Urinary bladder (tissue), 4 donors: ENCODE results near the gene TNIK. TPM values are rescaled to one million over a fixed set of nuclear protein-coding genes. Genes with fewer than 3 reads are reported as not detected.

Experiments used
- DNase-seq: peaks from one replicate; pipeline ENCODE4 v3.0.0-alpha.2; 2015; ENCODE audit errors: extremely low spot score
- H3K27ac ChIP-seq: one replicate; pipeline ENCODE4 v1.5.1; 2013; ENCODE audit warnings: low read depth, mild to moderate bottlenecking, moderate library complexity
- H3K36me3 ChIP-seq: one replicate; pipeline ENCODE4 v1.6.1; 2013; ENCODE audit warnings: mild to moderate bottlenecking, moderate library complexity; ENCODE audit not compliant: insufficient read depth
- H3K4me1 ChIP-seq: one replicate; pipeline ENCODE4 v1.6.1; 2013; ENCODE audit warnings: mild to moderate bottlenecking, moderate library complexity; ENCODE audit not compliant: insufficient read depth
- H3K4me3 ChIP-seq: one replicate; pipeline ENCODE4 v1.5.1; 2013; ENCODE audit warnings: low read depth, low read length
- WGBS: extraction: QIAGEN DNeasy Blood & Tissue Kit; methylation state at CpG from one replicate; pipeline ENCODE4 v1.1.7; 2013; 5-methylcytosine and 5-hydroxymethylcytosine counted together
- polyA plus RNA-seq: library from polyadenylated mRNA; stranded (reverse); fragments of 200-250 nt; gene quantifications from one replicate; pipeline ENCODE4 v1.2.3, GENCODE V29; 2013
- total RNA-seq: library from RNA; depleted of rRNA; stranded (reverse); fragments of >200 nt; gene quantifications from one replicate; pipeline ENCODE4 v1.2.3, GENCODE V29; 2014
- donor health status: healthy with polysubstance abuse.
- donor health status: healthy.

The TNIK gene
- total and polyA plus RNA-seq, 2 donors, result 6.5 to 26.6 TPM

DNA sequence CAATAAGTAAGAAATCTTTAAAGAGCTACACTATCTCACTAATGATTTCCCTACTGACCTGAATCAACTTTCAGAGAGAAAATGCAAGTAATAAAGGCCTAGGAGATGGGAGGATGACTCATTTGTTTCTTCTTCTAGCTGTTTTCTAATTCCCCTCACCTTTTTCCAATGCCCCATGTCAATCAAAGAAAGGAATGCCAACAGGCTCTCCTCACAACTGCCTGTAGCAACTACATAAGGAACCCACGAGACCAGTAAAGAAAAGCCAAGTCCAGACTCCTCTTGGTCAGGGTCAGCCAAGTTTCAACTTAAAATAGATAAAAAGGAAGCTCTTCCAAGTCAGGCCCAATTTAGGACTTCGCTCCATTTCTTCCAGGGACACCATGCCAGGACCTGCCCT is 201.9 kb downstream of the TNIK start:
- no peak overlapping the region for H3K27ac ChIP-seq
- WGBS, result 46% methylated on average over 2 of the region's 2 CpGs
- no peak for DNase-seq
- H3K4me3 ChIP-seq, result no peak overlapping the region
- H3K4me1 ChIP-seq, result peaks cover 1% of the 10 kb centered on the region
- no peaks in the 10 kb centered on the region for H3K36me3 ChIP-seq

DNA sequence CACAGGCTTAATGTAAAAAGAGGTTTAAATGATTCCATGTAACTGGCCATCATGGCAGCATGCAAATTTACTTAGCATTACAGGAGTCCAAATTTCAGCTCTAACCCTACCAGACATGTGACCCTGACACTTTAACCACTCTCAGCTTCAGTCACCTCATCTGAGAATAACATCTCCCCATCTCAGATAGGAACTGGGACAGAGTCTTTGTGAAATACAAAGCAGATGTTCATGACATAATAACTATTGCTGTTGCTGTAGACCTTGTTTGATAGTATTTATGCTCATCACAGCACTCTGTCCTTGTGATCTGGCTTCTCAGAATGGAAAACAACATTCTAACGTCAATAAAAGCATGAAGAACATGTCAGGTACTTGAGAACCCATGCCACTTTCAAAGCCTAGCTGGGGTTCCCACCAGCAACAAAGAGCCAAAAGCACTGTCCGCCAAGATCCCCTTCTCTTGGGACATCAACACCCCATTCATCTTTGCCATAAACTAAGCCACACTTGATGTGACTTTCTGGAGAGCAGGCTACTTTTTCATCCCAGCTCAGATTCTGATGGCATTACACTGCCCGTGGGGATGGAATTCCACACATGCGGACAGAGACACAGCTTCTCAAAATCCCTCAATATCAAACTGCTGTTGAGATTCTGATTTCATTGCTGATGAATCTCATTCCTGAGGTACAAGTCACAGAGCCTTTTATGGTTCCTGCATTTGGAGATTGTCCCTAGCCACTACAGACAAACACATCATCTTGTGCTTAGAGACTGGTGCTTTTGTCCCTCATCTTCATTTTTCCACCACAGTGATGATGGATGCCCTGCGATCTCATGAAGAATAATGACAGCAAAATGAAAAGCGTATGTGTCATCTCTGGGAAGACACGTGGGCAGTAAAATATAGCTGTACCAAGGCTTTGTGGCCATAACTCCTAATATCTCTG is 202.7 kb downstream of the TNIK start:
- H3K27ac ChIP-seq, result no peak overlapping the region
- WGBS, result 58% methylated on average over 7 of the region's 7 CpGs
- no peak for DNase-seq
- H3K36me3 ChIP-seq, result no peaks in the 10 kb centered on the region
- peaks cover 1% of the 10 kb centered on the region for H3K4me1 ChIP-seq
- no peak overlapping the region for H3K4me3 ChIP-seq

DNA sequence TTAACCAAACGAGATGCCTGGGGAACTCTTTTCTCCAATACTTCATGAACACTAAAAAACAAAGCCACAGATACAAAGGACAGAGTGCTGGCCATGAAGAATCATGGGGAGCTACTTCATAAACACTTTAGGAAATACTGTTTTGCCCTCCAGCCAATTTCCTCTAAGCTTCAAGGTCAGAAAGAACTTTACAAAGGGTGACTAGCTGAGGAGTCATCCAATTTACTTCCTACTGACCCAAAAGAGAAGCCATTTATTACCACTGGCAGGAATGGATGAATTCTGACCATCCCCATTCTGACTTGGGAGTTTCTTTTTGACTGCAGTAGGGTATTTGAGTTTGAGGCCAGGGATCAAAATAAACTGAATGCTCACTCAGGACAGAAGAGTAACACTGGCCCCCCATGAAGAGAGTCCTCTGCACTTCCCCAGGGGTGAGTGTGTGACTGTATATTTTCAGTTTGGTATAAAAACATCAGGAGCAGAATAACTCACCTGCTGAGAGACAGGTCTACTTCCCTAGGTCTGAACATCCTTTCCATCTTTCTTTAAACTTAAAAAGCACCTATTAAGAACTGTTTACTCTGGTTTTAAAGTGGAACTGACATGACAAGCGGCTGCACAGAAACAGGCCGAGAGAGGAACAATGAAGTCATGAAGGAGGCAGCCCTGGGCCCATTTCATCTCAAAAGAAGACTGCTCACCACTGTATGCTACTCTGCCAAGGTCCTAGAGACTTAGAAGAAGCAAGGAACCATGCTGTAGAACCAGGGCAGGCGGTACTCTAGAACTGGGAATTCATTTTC is 203.6 kb downstream of the TNIK start:
- H3K4me1 ChIP-seq, result peaks cover 1% of the 10 kb centered on the region
- no peak overlapping the region for H3K4me3 ChIP-seq
- no peak overlapping the region for H3K27ac ChIP-seq
- DNase-seq, result no peak
- 94% methylated on average over 4 of the region's 4 CpGs for WGBS
- H3K36me3 ChIP-seq, result no peaks in the 10 kb centered on the region

DNA sequence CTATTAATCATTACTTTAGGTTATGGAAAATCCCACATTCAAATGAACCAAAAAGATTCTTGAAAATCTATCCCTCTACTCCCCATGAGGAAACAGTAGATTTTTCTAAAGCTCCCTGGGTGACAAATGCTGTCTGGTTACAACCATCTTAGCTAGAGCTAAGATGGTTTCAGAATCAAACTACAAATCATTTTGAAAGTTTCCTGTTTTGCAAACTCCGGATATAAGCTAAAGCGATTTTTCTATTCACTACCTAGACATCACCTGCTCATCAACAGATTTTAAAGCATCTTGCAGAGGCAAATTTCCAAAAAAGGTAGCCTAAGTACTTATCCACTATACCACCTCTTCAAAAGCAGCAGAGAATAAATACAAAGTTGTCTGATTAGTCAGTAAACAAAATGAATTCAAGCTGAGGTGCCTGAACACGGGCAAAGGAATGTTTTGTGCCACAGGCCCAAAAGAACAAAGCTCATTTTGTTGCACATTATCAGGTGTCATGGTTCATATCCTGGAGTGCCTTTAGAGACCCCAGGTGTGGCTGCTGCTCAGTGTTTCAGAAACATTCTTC is 204.9 kb downstream of the TNIK start:
- WGBS, result 74% methylated on average over 3 of the region's 3 CpGs
- Histone ChIP-seq H3K4me1 (peaks cover 1% of the 10 kb centered on the region), H3K4me3 (no peak overlapping the region), H3K27ac (no peak overlapping the region), H3K36me3 (no peaks in the 10 kb centered on the region)
- DNase-seq, result no peak

DNA sequence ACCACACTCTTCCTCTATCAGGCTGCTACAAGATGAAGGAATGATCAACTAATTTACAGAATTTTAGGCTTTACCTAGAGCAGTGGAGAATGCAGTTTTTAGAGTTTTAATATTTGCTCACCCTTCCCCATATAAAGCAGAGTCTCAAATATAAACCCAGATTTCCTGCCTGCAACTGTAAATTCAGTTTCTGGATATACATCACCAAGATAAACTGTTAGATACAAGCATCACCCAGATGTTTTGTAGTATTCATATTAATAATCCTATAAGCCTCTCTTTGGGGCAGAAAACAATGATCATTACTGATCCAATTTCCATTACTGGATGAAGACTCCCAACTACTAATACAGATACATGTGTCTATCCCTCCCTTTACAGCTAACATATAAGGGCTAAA is 205.9 kb downstream of the TNIK start:
- H3K4me1 ChIP-seq, result peaks cover 1% of the 10 kb centered on the region
- no peak for DNase-seq
- H3K4me3 ChIP-seq, result no peak overlapping the region
- H3K36me3 ChIP-seq, result no peaks in the 10 kb centered on the region
- H3K27ac ChIP-seq, result no peak overlapping the region

DNA sequence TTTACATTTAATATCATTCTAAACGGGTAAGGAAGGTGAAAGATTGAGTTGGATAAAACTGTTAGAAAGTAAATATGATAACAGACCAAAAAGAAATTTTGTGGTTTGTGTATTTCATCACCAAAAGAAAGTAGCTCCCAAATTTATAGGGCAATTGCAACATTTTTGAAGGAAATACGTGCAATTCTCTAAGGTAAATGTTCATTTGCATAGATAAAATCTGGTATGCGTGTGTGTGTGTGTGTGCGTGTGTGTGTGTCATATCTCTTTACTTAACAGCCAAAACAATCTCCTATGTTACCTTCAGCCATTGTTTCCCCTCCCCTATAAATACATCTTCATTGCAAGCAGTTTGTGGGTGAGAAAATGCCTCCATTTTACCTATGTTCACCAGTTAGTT is 208.4 kb downstream of the TNIK start:
- Histone ChIP-seq H3K4me3 (no peak overlapping the region), H3K27ac (no peak overlapping the region), H3K36me3 (no peaks in the 10 kb centered on the region), H3K4me1 (peaks cover 1% of the 10 kb centered on the region)
- 73% methylated on average over 4 of the region's 4 CpGs for WGBS
- DNase-seq, result no peak

DNA sequence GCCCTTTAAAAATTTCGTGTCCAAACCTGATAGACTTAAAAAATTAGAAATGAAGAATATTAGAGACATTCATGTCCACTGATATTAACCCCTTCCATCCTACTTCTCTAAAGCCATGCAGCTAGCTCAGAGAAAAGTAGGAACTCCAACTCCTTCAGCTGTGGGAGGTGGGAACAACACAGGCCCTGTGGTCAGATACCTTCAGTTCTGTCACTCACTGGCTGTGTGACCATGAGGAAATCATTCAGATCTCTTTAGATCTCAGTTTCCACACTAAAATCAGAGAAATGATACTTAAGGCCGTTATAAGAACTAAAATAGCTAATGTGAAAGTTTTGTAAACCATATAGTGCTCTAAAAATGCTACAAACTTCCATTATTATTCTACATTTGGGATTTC is 209.8 kb downstream of the TNIK start:
- WGBS, result 91% methylated on average over 2 of the region's 2 CpGs

DNA sequence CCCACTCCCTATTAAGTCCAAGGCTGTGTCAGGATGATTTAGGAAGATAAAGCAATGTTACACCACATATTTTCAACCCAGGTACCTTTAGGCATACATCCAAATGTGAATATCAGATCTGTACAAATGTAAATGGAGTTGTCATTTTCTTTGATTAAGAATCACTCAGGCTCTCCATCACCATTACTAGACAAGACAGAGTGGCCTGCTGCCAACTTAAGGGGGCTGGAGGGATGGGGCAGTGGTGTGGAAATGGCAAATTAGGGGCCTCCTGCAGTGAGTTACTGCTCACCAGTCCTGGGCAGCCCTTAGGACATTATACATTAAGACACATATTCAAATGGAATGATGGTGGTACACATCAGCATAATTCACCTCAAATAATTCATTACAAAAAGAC is 211.0 kb downstream of the TNIK start:
- Histone ChIP-seq H3K4me1 (no peaks in the 10 kb centered on the region), H3K4me3 (no peak overlapping the region), H3K27ac (no peak overlapping the region), H3K36me3 (no peaks in the 10 kb centered on the region)
- DNase-seq, result no peak

More for the DNA sequence above, 209.8 kb downstream of the TNIK start:
- Histone ChIP-seq H3K27ac (no peak overlapping the region), H3K4me3 (no peak overlapping the region), H3K4me1 (no peaks in the 10 kb centered on the region), H3K36me3 (no peaks in the 10 kb centered on the region)
- no peak for DNase-seq

DNA sequence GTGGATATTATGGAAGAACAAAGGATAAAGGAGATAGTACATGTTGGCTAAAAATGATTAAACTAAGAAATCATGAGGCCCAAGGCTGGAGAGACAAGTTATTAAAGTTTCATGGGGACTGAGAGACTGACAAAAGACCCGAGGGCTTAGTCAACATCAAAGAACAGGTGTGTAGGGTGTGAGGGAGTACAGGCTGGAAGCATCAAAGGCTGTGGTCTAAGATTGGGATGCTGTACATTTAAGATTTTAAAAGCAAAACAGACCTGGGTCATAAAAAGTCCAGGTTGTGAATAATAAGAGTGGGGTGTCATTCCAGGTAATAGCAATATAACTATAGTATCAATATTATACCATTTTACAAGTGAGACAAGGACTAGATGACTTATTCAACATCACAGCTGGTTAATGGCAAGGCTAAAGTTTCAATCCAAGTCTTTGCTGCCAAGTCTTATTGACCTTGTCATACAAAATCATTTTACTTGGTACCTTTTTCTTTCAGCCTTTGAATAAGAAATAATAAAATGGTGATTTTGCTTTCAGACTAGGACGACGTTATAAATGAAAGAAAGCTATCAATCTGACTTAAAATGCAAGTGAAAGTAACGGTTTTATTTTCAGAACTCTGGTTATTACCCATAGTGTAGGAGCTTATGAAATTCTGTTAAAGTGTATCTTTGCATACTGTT is 211.6 kb downstream of the TNIK start:
- Histone ChIP-seq H3K4me1 (no peaks in the 10 kb centered on the region), H3K4me3 (no peak overlapping the region), H3K27ac (no peak overlapping the region), H3K36me3 (no peaks in the 10 kb centered on the region)
- no peak for DNase-seq
- 84% methylated on average over 4 of the region's 4 CpGs for WGBS

DNA sequence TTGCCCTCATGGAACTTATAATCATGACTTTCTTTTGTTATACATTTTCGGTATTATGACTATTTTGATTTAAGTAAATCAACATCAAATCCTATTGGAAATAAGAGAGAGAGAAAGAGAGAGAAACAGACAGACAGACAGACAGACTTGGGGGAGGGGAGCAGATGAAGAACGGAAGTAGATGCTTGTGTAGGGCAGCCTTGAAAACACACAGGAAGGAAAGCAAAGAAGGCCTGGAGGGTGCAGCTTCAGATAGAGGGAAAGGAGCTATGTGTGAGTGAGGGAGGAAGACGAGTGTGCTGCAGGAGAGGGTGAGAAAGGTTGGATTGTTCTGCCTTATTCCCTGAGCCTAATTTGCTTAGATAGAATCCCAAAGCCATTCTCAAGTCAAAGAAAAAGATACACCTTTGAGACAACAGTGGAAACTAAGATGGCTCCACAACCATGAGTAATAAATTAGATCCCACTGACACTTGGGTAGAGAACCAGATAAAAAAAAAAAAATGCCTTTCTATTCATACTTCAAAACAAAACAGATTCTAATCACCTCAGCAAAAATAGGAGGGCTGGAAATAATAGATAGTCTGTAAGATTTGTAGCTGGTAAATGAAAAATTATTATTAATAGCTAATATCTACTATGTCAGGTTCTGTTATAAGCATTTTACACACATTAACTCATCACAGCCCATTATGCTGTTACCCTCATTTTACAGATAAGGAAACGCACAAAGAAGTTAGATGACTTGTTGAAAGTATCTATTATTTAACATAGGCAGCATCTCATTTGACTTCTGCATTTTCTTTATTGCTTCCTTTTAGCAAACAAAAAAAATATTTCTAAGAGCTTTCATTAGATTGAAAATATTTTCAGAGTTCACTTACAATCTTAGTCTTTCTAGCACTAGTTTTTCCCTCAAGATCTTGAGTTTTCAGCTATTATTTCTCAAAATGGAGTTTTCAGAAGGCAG is 214.1 kb downstream of the TNIK start:
- WGBS, result 91% methylated on average over 4 of the region's 4 CpGs
- Histone ChIP-seq H3K36me3 (peaks cover 1% of the 10 kb centered on the region), H3K4me1 (no peaks in the 10 kb centered on the region), H3K27ac (no peak overlapping the region), H3K4me3 (no peak overlapping the region)
- DNase-seq, result no peak

DNA sequence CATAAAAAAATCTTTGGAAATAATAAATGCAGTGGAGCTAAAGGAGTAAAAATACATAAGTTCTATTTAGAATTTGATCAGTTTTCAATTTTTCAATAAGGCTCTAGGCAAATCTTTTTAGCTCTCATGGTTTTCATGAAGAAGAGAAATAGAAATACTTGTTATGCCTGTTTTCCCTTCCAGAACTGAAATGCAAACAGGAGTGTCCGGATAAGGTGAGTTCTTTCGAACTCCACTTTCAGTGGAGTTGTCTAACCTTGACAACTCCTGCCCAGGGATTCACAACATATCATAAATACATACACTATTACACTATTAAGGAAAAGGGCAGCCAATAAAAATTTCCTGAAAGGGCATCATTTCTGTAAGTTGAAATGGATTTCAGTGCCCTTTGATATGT is 217.3 kb downstream of the TNIK start:
- DNase-seq, result no peak
- H3K27ac ChIP-seq, result no peak overlapping the region
- H3K4me3 ChIP-seq, result no peak overlapping the region
- WGBS, result 45% methylated on average over 2 of the region's 2 CpGs
- no peaks in the 10 kb centered on the region for H3K4me1 ChIP-seq
- peaks cover 1% of the 10 kb centered on the region for H3K36me3 ChIP-seq

DNA sequence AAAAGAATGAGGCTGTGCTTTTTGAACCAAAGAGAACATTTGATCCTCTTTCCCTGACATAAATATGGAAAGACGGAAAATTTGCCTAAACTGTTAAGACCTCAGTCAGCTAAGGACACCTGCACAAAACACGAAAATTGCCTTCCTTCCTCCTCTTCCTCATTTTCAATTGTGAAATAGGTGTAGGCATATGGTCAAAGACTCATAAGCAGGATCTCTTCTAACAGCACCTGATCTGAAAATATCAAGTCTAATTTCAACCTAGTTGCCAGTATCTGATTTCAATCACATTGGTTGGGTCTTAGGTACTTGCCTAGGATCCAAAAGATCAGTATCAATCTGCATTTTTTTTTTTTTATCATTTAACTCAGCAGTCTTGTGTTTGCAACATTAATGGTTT is 218.0 kb downstream of the TNIK start:
- whole genome bisulfite sequencing, result 93% methylated on average over 2 of the region's 2 CpGs
- peaks cover 1% of the 10 kb centered on the region for H3K36me3 ChIP-seq
- no peak overlapping the region for H3K4me3 ChIP-seq
- no peak overlapping the region for H3K27ac ChIP-seq
- DNase-seq, result no peak
- no peaks in the 10 kb centered on the region for H3K4me1 ChIP-seq
